Esophagus muscularis mucosa (tissue), 4 donors: ENCODE data around the gene RAB7B.

Experiments
- EP300 ChIP-seq: sonication (generic); formaldehyde crosslinking; IDR thresholded peaks from one replicate; pipeline ENCODE4 v1.6.1; 2017; ENCODE audit warnings: antibody characterized with exemption
- POLR2A ChIP-seq: fragments of 450-650 bp; IDR thresholded peaks from one replicate; pipeline ENCODE4 v1.6.1; 2017; ENCODE audit warnings: antibody characterized with exemption, moderate library complexity, mild to moderate bottlenecking, low read depth
- TF ChIP-seq, protein P1 (sequence below), 3 experiments: fragments of 200-600 bp in 2 of 3; fragments of 450-650 bp in 1 of 3; sonication (generic) in 2 of 3; IDR thresholded peaks; one replicate each; pipeline ENCODE4 v1.5.1; 2017 to 2019; ENCODE audit warnings: antibody characterized with exemption in 3 of 3, mild to moderate bottlenecking in 2 of 3, moderate library complexity in 1 of 3

DNA sequence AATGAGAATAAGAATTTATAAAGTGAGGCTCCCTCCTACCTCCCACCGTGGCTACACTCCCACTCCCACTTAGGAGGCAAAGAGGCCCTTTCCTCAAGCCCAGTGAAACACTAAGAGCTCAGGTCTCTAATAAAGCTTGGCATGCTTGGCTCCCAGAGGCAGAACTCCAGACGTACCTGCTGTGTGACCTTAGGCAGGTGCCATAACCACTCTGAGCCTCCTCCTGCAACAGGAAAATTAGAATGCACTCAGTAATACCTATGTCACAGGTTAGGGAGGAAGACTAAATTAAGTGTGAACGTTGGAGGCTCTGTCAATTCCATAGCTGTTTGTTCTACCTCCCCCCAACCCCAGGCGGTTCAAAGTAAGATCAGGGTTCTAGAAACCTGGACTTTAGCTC lies 43.4 kb downstream of the RAB7B start:
- TF ChIP-seq, protein P1, sequence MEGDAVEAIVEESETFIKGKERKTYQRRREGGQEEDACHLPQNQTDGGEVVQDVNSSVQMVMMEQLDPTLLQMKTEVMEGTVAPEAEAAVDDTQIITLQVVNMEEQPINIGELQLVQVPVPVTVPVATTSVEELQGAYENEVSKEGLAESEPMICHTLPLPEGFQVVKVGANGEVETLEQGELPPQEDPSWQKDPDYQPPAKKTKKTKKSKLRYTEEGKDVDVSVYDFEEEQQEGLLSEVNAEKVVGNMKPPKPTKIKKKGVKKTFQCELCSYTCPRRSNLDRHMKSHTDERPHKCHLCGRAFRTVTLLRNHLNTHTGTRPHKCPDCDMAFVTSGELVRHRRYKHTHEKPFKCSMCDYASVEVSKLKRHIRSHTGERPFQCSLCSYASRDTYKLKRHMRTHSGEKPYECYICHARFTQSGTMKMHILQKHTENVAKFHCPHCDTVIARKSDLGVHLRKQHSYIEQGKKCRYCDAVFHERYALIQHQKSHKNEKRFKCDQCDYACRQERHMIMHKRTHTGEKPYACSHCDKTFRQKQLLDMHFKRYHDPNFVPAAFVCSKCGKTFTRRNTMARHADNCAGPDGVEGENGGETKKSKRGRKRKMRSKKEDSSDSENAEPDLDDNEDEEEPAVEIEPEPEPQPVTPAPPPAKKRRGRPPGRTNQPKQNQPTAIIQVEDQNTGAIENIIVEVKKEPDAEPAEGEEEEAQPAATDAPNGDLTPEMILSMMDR (IDR thresholded peaks at IDR 0.05), result no peak
- TF ChIP-seq EP300 (no peak), POLR2A (no peak)
